Activated CD8-positive, alpha-beta memory T cell treated with anti-CD3 and anti-CD28 coated beads for 4 hours (primary cell): ENCODE data around the gene RAB36.
A peak's percentile ranks its signal among the peaks of the same experiment; 100 is the strongest.

ENCODE experiments used
- DNase-seq, 2 donors: peaks; one replicate each; pipeline ENCODE4 v3.0.0-alpha.2; 2020; ENCODE audit warnings: low read depth in 2 of 2

The RAB36 gene

DNA sequence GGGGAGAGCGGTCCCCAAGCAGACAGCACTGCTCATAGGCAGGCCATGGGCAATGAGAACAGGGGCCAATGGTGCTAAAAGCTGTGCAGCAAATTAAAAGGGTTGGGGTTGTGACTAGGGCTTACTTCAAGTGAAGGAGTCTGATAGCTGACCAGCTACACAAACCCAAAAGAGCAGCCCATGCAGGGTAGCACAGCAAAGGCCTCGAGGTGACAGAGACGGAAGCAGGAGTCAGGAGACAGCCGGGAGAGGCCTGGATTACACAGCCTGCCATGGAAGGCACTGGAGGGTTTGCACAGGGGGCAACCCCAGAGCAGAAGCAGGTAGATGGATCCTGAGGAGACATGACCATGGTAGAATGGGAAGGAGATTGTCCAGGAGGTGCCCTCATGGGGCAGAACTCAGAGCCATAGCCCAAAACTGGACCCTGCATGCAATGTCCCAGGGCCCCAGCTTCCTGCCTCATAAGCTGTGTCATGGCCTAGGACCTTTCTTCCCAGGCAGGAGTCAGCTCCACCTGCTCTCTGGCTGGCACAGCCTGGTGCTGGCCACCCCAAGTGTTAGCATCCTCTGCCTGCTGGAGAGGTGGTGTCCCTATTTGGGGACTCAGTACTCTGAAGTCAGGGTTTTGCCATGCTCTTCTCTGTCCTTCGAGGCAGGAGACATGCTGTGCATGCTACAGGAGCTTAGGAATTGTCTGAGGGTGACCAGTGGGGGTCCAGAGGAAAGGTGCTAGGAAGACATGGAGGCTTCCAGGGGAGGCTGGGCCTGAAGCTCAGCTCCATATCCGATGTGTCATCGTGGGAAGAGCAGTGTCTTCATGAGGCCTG is 36.8 kb upstream of the RAB36 start:
- no peak for DNase-seq

DNA sequence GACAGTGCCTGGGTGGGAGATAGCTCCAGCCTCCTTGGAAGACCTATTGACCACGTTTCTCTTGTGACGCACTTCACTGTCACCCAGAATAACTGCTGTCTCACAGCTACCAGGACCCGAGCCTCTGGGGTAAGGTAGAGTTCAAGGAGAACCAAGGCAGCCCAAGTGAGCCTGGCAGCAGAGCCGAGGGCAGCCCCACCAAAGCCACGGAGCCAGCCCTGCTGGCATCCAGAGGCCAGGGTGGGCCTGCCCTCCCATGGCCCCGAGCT is 36.3 kb upstream of the RAB36 start:
- no peak for DNase-seq

DNA sequence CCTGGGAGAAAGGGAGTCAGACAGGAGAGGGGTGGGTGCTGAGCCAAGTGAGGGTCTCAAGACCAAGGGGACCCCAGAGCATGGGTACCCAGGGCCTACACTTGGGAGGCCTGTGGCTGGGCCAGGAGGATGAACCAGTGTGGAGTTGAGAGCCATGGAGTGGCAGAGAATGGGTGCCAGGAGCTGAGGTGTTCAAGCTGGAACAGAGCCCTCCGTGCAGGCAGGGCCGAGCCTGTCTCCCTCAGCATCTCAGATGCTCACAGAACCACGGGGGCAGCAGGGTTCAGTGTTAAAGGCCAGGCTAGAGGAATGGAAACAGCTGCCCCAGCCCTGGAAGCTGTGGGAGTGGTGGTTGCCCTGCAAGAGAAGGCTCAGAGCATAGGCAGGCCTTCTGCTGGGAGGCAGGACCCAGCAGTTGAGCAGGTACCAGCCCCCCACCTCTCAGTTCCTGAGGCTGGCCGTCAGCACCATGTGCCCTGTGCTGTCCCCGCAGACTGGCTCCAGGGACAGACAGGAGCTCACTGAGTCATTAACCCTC is 35.8 kb upstream of the RAB36 start:
- DNase-seq, result no peak

DNA sequence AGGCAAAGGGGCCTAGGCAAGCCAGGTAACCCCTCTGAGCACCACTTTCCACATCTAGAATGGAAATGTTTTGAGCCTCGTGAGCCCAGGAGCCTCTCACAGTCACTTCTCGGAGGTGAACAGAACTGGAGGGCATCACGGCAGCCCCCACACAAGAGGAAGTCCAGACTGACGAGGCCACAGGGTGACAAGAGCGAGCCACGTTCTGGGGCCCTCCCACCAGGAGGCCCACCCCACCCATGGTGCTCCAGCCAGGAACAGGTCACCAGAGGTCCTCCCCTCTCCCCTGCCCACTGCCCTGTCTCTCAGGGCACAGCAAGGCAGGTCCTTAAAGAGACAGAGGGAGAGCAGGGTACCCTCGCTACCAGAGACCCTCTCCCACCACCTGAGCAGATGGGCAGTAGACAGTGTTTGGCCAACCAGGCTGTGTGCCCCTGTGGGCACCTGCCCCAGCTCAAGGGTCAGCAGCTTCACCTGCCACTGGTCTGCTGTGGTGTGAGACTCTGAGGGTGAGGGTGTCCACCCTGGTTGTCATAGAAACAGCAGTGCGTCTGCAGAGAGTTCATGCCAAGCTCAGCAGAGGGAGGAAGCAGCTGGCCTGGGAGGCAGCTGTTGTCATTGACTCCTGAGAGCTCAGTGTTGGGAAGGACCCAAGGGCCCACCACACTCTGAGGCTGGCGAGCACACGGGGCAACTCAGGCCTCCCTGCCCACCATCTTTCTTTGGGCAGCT is 34.9 kb upstream of the RAB36 start:
- DNase-seq, result no peak

DNA sequence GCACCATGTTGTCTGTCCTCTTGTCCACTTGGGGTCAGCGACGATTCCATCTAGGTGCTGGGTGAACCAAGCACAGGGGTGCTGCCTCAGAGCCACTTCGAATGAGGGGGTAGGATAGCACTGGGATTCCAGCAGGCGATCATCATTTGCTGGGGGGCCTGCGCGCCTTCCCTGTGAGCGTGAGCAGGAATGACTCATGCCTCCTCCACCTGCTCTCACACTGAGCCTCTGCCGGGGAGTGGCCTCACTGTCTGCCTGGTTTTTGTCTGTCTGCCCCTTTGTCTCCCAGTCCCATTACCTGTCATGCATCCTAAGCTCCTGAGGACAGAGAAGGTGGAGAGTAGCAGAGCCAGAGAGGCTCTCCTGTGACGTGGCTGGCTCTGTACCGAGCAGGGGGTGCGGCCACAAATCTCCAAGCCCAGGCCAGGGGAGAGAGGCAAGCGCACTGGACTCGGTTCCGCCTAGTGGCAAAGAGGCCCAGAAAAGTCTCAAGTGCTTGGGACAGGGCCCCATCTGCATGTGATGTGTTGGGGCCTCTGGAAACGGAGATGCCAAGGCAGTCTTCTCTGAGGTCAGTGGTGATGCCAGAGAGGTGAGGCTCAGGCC is 34.3 kb upstream of the RAB36 start:
- no peak for DNase-seq

DNA sequence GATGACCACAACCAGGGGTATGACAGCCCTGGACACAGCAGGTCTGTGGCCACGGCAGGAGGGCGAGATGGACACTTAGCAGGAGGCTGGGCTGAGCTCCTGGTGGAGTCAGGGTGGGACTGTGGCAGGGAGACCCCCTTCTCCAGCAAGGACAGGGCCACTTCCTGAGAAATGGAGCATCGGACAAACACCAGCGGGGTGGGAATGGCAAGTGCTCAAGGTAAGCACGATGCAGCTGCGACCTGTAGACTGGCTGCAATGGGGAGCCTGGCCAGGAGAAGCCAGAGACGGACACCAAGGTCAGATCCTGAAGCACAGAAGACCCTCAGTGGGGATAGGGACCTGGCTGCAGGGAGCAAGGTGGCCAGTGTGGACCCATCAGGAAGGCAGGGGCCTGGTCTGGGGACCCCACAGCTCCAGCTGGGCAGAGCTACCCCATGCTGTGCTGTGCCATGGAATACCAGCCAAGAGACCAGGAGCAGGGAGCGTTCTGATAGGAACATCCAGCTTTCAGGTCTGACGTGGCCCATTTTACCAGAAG is 32.7 kb upstream of the RAB36 start:
- DNase-seq, result no peak

DNA sequence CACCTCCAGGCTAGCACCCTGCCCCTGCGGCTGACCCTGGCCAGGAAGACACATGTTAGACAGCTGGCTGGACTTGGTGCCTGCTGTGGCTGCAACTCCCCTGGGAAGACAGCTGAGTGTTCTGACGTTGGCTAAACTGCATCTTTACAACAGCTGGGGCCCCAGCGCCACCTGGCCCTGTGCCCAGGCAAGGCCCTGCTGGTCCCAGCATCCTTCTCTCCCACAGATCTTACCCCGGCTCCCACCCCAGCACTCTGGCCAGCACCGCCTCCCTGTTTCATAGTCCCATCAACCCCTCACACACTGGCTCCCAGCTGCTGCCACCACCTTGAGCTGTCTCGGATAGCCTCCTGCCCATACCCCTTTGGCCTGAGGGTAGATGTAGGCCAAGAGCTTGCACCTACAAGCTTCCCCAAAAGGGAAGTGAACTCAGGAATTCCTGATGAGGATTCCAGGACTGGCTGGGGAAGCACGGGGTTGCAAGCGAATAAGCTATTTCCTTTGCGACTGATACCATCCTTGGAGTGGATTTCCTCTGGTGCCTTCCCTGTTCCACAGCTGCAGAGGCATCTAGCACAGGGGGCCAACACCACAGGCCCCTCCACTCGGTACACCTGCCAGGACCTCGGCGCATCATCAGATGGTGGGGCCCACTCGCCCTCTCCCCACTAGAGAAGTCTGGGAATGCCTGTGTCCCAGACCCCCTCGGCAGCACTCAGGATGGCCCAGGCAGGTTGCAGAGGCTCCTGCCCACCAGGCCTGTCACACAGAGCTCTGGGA is 32.0 kb upstream of the RAB36 start:
- no peak for DNase-seq

DNA sequence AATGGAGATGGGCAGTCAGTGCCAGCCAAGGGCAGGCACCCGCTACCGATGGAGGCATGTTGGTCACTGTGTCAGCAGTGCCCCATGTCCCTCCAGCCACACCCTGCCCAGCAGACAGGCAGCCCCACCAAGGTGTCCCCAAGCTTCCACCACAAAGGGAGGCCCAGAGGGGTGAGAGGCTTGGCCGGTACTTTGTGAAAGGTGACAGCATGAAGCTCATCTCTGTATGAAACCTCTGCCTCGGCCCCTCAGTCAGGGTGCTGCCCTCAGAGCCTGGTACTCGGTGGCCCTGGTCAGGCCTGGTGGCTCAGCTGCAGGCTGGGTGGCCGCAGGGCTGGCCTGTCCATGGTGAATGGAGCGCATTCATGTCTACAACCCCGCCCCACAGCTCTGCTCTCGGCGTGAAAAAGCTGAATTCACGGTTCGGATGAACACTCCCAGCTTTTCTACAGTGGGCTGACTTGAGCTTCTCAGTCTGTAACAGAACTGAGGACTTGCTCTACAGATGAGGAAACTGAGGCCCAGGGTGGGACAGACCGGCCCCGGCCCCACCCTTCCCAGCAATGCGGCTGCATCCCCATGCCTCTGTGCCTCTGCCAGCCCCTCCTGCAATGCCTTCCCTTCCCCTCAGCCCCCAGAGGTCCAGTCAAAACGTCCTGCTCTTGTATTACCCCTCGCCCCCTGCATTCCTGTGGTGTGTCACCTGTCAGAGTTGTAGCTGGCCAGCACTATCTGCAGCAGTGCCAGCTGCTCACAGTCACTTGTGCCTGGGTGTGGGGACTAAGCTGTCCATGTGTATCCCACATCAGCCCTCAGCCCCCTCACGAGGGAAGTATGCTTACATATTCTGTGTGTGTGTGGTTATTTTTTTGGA is 31.2 kb upstream of the RAB36 start:
- no peak for DNase-seq

DNA sequence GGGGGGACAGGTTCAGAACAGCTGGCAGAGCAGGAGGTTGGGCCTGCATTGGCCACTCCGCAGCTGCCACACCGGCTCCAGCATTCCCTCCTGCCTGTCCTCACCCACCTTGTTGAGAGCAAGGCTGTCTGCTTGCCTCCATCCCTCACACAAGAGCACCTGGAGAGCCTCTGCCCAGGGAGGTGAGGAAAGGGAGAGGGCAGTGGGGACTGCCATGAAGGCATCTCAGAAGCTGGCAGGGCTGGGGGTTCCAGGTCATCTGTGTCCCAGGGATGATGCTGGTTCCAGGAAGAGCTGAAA is 30.6 kb upstream of the RAB36 start:
- DNase-seq, result no peak

DNA sequence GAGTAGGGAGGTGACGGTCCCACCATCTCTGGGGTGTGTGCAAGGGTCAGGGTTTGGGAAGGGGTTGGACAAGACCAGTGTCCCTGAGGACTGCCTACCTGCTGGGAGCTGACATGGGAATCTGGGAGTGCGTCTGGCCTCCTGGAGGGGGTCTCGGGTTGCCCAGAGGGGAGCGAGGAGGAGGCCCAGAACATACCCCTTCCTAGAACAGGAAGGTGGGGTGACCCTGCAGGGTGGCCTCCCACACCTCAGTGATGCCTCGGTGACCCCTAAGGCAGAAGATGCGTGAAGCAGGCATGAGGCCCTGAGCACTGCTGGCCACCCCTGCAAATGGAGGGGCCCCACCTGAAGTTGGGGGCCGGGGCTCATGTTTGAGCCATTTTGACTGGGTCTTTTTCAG is 29.9 kb upstream of the RAB36 start:
- no peak for DNase-seq

DNA sequence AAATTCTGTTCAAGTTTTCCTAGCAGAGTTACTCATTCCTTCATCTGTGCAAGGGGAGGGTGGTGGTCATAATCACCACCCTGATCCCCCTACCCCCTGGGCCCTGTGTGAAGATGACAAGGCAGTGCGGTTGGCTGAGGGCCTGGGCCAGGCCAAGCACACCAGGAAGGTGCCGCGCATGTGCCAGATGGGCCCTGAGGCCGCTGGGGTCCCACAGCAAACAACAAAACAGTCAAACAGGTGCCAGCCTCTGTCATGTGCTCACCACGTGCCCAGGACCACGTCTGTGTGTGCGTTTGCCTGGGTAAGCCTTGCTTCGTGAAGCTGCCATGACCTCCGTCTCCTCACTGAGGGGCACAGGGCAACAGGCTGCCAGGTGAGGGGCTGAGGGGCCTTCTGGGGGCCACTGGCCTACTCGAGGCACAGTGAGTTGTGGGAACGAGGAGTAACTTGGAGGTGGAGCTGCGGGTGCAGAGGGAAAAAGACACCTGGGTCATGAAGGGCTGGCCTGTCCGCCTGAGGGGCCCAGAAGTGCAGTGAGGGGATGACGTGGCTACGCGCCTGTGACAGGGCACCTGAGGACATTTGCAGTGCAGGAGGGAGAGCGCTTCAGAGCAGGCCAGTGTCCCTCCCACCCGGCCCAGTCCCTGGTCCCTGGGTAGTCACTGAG is 29.3 kb upstream of the RAB36 start:
- no peak for DNase-seq

DNA sequence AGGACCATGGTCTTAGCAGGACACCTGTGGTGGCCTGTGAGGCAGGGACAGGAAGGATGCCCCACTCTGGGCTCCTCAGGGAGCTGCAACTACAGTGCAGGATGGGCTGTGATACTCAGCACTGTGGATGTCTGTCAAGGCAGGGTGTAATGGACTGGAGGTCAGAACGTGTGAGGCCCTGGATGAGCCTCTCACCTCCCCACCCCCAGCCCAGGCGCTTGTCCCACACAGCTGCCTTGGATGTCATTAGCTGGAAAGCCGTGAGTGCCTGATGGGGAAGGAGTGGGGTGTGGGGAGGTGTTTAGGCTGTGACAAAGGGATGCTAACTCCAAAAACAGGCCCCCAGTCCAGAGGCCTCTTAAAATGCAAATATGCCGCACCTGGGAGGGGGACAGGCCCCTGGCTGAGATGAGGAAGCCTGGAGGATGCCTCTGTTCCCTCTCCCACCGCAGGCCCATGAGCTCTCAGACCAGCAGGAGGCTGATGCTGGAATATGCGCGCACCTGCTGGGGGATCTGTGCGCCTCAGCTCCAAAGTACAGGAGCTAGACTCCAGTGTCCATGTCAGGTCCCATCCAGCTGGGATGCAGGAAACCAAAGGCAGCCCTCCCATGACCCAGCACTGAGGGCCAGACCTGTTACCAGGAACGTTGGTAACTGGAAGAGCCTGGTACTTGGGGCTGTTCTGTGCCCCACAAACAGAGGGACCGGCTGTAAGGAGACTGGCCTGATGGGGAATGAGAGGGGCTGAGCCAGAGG is 28.6 kb upstream of the RAB36 start:
- no peak for DNase-seq

DNA sequence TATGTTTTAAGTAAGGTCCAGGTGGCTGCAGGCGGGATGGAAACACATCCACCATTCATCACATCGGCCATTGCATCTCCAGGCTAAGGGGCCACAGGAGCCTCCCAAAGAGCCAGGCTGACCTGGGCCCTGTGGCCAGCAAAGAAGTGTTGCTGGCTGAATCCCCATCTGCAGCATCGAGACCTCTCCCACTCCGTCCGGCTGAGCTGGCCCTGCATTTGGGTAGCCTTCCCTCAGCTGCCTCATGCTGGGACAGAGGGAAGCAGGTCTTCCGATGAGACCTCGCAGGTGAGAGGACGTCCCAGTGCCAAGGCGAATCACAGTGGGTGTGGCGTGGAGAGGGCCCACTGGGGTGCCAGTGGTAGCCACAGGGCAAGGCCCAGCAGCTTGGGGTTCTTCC is 28.0 kb upstream of the RAB36 start:
- no peak for DNase-seq

DNA sequence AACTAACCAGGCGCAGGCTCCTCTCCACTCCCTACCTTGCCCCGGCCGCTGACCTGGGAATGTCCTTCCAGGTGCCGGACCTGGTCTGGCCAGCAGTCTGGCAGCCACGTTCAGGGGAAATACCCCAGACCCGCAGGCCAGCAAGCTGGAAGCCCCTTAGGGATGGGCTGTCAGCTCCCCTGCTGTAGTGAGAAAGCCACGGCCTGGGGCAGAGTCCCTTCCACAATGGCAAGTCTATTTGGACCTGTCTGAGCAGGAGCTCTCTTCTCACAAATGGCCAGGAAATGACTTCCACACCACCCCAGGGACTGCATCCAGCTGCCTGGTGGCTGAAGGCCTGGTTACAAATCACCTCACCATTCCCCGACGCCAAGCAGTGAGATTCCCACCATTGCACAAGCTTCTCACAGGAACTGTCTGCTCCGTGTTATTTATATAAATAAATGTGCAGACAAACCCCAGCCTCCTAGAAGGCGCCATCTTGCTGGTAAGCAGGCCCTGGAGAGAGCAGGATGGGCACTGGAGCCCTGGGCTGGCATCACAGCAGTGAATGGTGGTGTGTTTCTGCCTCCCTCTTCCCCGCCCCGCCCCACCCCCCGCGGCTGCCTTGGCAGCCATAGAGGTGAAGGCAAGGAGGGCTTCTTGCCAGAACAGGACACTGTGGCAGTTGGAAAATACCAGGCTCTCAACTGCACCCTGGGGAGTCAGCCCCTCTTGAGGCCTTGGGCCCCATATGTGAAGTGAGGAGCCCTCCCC is 27.2 kb upstream of the RAB36 start:
- no peak for DNase-seq

DNA sequence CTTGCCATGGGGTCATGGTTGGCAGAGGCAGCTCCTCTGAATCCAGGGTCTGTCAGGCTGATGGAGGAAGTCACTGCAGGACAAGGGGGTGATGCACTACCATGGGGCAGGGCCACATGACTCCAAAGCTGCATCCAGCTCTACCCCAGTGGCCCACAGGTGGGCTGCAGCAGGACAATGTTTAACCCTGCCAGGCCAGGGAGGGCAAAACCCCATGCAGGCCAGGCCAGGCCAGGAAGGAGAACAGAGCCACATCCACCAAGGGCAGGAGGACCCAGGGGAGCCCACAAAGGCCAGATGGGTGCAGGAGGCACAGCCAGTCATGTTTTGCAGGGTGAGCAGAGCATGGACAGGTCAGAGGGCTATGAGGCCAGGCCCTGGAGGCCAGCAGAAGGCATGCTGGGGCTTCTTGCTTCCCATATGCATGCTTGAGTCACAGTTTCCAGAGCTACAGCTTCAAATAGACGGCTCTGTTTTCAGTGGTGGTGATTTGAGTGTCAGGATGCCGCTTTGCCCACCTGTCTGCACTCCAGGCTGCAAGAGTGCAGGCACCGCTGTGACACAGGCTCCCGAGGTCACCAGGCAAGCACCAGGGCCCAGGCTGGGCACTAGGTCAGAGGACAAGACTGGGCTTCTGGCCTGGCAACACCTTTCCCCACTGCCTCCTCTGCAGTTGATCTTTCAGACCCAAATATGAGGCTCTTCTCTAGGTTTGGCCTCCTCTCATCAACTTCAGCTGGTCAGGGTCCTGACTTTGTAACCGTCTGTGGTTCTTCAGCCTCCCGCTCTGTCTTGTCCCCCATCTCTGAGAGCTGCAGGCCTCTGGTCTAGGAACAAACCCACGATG is 26.4 kb upstream of the RAB36 start:
- no peak for DNase-seq

DNA sequence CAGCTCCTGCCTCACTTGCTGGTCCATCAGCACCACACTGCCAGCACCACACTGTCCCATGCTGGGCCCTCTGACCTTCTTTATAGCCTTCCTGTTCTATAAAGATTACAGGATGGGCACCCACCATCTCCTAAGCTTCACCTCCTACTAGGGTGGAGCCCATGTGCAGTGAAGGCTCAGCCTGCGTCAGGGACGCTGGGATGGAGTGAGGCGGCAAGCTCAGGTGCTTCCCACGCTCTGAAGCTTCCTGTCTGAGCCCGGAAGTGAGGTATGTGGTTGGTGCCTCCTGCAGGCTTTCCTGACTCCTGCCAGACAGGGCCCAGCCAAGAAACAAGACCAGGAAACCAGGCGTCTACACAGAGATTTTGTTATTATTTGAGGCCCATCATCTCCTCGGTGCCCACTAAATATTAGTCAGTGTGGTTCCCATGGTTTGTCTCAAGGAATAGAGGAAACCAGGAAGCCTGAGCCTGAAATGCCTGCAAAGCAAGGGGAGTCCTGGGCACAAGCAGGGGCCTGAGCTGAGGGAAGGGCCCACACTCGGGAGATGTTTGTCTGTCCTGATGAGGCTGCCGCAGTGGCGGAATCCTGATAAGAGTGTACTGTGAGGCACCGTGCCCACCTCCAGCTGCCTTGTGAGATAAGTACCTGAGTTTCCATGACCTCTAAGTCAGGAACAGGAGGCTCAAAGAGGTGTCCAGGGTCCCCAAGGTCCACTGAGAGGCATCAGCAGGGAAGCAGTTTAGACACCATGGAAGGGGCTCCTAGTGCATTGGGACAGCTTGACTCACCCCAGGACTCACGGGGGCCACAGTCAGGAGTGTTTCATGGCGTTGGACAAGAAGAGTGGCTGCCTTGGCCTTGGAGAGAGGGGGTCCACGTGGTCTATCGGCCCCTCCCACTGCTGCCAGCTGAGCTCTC is 25.5 kb upstream of the RAB36 start:
- peak in 1 of 2 donors; percentile 17 for DNase-seq

DNA sequence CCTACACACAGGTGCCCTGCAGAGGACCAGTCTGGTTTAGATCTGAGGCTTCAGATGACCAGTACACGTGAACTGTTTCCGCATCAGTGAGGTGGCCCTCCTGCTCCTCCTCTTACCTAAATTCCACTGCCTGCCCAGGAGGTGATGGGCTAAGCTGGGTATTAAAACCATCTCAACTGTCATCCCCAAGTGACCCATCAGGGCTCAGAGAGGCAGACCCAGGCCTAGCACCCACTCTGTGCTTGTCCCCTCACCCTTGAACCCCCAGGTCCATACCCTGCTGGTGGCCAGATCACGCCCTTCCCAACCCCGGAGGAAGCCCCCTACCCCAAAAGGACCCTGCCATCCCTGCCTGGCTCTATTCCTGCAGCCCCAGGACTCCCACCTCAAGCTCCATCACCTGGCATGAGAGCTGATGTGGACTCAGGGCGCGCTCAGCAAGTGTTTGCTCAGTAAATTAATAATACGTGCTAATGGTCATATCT is 24.8 kb upstream of the RAB36 start:
- no peak for DNase-seq
